ENCODE measurements around the gene CAMK2G. TPM values are rescaled to one million over a fixed set of nuclear protein-coding genes. Genes with fewer than 3 reads are reported as not detected.
"Not testable (repeated sequence)": the region's sequence is repeated elsewhere in the genome, so short reads cannot be mapped to it uniquely, and the experiment has no call there.

The CAMK2G gene
- total RNA-seq, 4 donors from 2014 or later, result 10.6 to 35.8 (median 15.6) TPM

- DNase-seq (ENCODE audit: low spot score) (no peak), ATAC-seq (ENCODE audit: low FRiP score) (no peak)
Measured at GRCh38 chr10:73790886-73791625, 83.3 kb downstream of the CAMK2G start.

GRCh38 chr10:73789659-73790055 lies 84.7 kb downstream of the CAMK2G start:
- DNase-seq (ENCODE audit: low spot score) (no peak), ATAC-seq (ENCODE audit: low FRiP score) (no peak)
- no peak for TF ChIP-seq CTCF (IDR thresholded peaks at IDR 0.05)

More at GRCh38 chr10:73790886-73791625, 83.3 kb downstream of the CAMK2G start:
- TF ChIP-seq CTCF (IDR thresholded peaks at IDR 0.05), result no peak

- DNase-seq (ENCODE audit: low spot score) (no peak), ATAC-seq (ENCODE audit: low FRiP score) (no peak)
- no peak for TF ChIP-seq CTCF (IDR thresholded peaks at IDR 0.05)
Measured at GRCh38 chr10:73788864-73789658, 85.3 kb downstream of the CAMK2G start.

GRCh38 chr10:73787031-73787800 lies 87.1 kb downstream of the CAMK2G start:
- ATAC-seq (ENCODE audit: low FRiP score); DNase-seq (ENCODE audit: low spot score): not testable (repeated sequence)

GRCh38 chr10:73786512-73786885 lies 87.9 kb downstream of the CAMK2G start:
- TF ChIP-seq CTCF (IDR thresholded peaks at IDR 0.05), result no peak
- DNase-seq (ENCODE audit: low spot score) (no peak), ATAC-seq (ENCODE audit: low FRiP score) (no peak)

GRCh38 chr10:73785721-73786511 lies 88.4 kb downstream of the CAMK2G start:
- no peak for ATAC-seq (ENCODE audit: low FRiP score)
- no peak for DNase-seq (ENCODE audit: low spot score)
- TF ChIP-seq CTCF (IDR thresholded peaks at IDR 0.05), result no peak

Measured in omental fat pad (tissue), 4 donors.